Cardiac septum (tissue), 1 donor: Measurements from ENCODE around the gene TRPV5. TPM values are rescaled to one million over a fixed set of nuclear protein-coding genes. Genes with fewer than 3 reads are reported as not detected.

Experiments
- DNase-seq: peaks from one replicate; pipeline ENCODE4 v3.0.0-alpha.2; 2020; ENCODE audit warnings: low spot score
- intact Hi-C: fragments of 100-400 bp; cut with DNase I; formaldehyde crosslinking; loops from one replicate; pipeline ENCODE4 v1.14.0; 2022
- total RNA-seq: library from RNA; stranded (reverse); fragmentation: NEBNext Ultra II Directional; extraction: Animal tissue kit (Norgen Biotek cat#: 25700); gene quantifications from one replicate; pipeline ENCODE4 v1.2.1, GENCODE V29; 2021
- donor health status: DM: no; HTN: no; CAD: no.

The TRPV5 gene
- total RNA-seq, 1 donor from 2014 or later = not detected

GRCh38 chr7:142875456-142875855, 58.1 kb downstream of the TRPV5 start:
- peak; percentile 68 for DNase-seq
- intact Hi-C loops = no loop called here

DNA sequence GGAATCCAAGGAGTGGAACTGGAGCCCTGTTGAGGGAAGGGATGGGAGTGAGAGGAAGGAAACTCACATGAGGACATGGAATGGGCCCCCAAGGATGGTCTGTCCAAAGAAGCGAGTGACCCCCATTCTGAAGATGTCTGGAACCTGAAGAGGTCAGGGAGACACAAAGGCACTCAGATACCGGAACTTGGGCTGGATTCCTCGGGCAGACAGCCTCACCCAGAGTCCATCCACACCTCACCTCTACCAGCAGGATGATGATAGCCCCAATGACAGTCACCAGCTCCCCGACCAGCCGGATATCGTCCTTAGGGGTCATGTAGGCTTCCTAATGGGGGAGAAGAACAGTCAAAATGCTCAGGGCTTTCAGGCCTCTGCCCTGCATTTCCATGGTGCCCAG, 58.7 kb downstream of the TRPV5 start:
- DNase-seq = peak; percentile 53
- intact Hi-C loops = no loop called here

GRCh38 chr7:142874409-142874808, 59.1 kb downstream of the TRPV5 start:
- intact Hi-C loops = no loop called here
- peak; percentile 26 for DNase-seq

- DNase-seq = peak; percentile 12
- intact Hi-C loops = no loop called here
Measured at GRCh38 chr7:142873871-142874270, 59.7 kb downstream of the TRPV5 start.

- intact Hi-C loops = no loop called here
- DNase-seq = peak; percentile 74
Measured at GRCh38 chr7:142873281-142873784, 60.2 kb downstream of the TRPV5 start.

GRCh38 chr7:142872106-142872675, 61.4 kb downstream of the TRPV5 start:
- peak; percentile 67 for DNase-seq
- intact Hi-C loops = no loop called here

DNA sequence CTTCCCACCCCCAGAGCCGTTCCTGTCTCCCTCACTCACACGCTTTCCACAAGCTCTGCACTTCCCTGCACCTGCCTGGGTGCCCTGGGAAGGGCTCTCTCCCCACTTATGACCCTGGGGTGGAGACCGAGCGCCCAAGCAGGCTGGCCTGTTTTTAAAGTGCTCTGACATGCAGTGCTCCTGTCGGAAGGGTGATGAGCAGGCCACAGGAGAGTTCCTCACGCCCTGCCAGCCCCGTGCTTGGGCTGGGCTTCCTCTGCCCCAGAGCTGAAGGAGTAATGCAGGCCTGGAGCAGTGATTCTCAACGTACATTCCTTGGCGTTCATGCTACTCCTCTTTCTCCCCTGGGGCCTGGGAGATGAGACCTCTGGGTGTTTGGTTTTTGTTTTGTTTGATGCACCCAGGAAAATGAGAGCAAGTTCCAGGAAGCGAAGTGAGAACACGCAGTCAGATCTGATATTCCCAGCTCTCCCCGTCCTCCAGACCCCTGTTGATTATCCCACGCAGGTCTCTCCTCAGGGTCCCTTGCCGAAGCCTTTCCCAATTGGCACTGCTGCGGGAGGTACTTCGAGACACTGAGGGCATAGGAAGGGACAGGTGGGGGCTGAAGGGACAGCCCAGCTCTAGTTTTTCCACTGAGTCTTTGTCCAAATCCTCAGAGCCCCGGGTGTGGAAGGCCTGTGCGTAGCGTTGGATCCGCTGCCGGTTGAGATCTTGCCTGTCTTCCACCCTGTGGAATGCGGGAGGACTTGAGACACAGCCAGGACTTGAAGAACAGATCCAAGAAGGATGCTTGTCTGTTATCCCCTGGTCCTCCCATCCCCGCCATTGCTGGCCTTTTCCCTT, 62.1 kb downstream of the TRPV5 start:
- peak; percentile 47 for DNase-seq

GRCh38 chr7:142870566-142871259, 62.8 kb downstream of the TRPV5 start:
- intact Hi-C loops = no loop called here
- DNase-seq = peak; percentile 58

More for the DNA sequence above, 62.1 kb downstream of the TRPV5 start:
- intact Hi-C loops = no loop called here

DNA sequence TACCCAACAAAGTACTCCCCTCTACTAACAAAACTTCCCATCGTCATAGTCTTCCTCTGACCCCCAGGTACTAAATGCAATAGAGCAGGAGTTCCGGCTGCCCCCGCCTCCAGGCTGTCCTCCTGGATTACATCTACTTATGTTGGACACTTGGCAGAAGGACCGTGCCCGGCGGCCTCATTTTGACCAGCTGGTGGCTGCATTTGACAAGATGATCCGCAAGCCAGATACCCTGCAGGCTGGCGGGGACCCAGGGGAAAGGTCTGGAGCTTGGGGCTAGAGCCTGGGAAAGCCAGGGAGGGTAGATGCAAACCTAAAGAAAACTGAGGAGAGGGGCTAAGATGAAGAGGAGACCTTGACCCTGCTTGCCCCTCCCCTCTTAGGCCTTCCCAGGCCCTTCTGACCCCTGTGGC, 63.4 kb downstream of the TRPV5 start:
- intact Hi-C loops = no loop called here
- peak; percentile 68 for DNase-seq

GRCh38 chr7:142869434-142869833, 64.1 kb downstream of the TRPV5 start:
- intact Hi-C loops = no loop called here
- no peak for DNase-seq

DNA sequence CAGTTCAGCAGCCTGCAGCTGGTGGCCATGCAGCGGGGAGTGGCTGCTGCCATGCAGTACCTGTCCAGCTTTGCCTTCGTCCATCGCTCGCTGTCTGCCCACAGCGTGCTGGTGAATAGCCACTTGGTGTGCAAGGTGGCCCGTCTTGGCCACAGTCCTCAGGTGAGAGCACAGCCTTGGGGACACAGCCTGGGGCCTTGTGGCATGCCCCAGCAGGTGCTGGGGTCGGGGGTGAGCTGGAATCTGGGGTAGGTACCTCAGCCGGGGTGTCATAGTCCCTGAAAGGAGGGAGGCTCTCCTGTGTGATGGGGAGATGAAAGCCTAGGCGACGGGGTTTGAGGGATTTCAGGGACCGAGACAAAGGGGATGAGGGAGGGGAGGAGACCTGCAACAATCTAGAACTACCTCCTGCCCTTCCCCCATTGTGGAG, 64.5 kb downstream of the TRPV5 start:
- peak; percentile 58 for DNase-seq
- intact Hi-C loops = no loop called here

DNA sequence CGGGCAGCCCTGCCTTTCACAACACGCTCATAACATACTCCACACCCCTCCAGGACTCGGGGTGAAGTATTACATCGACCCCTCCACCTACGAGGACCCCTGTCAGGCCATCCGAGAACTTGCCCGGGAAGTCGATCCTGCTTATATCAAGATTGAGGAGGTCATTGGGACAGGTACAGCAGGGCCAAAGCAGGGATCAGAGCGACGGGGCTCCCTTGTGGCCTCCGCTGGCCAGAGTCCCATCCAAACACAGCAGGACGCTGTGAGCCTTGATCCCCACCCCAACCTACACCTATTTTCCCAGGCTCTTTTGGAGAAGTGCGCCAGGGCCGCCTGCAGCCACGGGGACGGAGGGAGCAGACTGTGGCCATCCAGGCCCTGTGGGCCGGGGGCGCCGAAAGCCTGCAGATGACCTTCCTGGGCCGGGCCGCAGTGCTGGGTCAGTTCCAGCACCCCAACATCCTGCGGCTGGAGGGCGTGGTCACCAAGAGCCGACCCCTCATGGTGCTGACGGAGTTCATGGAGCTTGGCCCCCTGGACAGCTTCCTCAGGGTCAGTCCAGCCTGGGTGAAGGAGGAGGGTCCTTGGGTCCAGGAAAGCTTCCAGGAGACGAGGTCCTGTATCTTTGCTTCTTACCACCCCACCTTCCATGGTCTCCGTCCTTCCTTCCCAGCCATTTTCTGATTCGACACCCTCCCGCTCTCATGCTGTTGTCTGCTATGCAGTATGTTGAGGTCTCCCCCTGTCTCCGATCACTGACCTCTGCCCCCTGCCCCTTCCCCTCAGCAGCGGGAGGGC, 65.2 kb downstream of the TRPV5 start:
- intact Hi-C loops = no loop called here
- peak; percentile 68 for DNase-seq

DNA sequence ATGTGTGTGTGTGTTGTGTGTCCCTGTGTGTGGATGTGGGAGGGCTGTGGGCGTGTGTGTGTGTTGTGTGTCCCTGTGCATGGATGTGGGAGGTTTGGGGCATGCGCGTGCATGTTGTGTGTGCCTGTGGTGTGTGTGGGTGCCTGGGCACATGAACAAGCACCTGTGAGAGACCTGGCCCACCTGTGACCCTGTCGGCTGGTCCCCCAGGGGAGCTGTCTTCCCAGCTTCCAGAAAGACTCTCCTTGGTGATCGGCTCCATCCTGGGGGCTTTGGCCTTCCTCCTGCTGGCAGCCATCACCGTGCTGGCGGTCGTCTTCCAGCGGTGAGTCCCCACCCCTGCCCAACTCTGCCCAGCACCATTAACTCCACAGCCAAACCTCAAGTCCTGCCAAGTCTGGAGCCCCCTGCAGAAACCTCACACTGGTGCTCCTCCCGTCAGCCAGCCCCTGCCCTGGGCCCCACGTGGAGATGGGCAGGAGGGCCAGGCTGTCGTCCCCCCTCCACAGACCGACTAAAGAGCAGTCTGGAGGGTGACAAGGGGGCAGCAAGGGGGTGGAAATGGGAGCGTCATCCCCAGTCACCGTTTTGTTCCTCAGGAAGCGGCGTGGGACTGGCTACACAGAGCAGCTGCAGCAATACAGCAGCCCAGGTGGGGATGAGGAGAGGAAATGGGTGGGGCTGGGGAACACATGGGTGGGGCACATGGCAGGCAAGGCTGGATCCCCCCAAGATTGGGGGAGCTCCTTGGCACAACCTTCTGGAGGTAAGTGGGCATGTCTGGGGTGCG, 66.0 kb downstream of the TRPV5 start:
- intact Hi-C loops = no loop called here
- peak; percentile 54 for DNase-seq

DNA sequence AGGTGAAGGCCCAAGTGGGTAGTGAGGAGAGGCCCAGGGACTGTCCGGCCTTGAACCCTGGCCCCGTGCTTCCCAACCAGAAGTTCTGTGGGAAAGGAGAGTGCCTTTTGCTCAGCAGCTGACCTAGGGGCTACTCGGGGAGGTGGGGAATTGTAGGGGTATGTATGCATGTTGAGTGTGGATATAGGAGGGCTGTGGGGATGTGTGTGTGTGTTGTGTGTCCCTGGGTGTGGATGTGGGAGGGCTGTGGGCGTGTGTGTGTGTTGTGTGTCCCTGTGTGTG, 66.5 kb downstream of the TRPV5 start:
- intact Hi-C loops = no loop called here
- peak; percentile 57 for DNase-seq

- intact Hi-C loops = loop anchor here (1.0 kb wide), 1 partner anchor 12 kb away; no protein-coding TSS in a partner anchor
- DNase-seq = peak; percentile 66
Measured at GRCh38 chr7:142866361-142867096, 67.0 kb downstream of the TRPV5 start.

DNA sequence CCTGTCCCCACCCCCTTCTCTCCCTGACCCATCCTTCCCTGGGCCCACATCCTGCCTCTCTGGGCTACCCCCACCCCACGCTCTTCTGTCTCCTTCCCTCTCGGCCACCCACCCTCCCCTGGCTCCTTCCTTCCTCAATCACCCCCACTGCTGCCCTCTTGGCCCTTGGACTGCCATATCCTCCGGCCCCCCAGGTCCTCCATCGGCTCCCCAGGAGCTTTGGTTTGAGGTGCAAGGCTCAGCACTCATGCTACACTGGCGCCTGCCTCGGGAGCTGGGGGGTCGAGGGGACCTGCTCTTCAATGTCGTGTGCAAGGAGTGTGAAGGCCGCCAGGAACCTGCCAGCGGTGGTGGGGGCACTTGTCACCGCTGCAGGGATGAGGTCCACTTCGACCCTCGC, 67.8 kb downstream of the TRPV5 start:
- DNase-seq = peak; percentile 62
- intact Hi-C loops = loop anchor here (1.0 kb wide), 1 partner anchor 11 kb away; no protein-coding TSS in a partner anchor

DNA sequence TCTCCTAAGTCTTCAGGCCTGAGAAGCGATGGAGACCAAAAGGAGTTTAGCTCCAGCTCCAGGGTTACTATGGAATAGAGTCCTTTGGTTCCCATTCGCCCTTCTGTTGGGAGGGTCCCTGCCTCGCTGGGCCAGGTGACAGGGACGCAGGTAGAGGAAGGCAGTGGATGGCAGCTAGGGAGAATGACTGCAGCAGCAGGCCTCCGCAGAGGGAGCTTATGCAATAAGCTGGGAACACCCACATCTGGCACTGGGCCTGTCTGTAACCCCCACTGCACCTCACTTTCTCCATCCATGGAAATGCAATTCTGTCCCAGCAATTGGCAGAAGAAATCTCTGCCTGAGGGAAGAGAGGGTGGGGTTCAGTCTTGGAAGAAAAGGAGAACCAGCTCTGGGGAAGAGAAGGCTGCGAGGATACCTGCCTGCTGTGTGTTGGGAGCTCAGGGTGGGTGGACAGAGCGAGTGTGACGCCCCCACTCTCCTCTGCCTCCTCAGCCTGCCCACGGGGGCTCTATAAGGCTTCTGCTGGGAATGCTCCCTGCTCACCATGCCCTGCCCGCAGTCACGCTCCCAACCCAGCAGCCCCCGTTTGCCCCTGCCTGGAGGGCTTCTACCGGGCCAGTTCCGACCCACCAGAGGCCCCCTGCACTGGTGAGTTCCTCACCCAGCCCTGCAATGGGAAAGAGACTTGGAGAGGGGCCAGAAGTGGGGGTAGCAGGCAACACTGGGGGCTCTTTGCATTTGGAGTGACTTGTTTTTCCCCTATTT, 68.4 kb downstream of the TRPV5 start:
- intact Hi-C loops = no loop called here
- DNase-seq = no peak
